ENCODE data around the gene HMGN1.
A peak's percentile ranks its signal among the peaks of the same experiment; 100 is the strongest.

HMGN1 gene

GRCh38 chr21:39334611-39335010 lies 14.3 kb downstream of the HMGN1 start:
- DNase-seq (ENCODE audit: low read depth in 4 of 4, low spot score in 1 of 4): no peak

DNA sequence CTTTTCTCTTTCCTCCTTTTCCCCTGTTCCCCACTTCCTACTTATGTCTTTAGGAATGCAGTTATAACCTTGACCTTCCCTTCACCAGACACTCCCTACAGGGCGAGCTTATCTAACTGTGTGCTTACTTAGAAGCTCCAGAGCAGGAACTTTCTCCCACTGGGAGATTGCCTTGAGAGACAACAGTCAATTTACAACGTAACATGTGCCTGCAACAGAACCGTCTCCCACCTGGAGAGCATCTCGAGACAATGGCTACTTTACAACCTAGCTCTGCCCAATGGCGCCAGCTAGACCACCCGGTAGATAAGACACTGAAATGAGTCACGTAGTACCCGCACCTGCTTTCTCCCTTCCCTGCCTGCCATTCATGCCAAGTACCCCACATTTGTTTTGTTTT lies 16.7 kb downstream of the HMGN1 start:
- DNase-seq (ENCODE audit: low read depth in 4 of 4, low spot score in 1 of 4): no peak

DNA sequence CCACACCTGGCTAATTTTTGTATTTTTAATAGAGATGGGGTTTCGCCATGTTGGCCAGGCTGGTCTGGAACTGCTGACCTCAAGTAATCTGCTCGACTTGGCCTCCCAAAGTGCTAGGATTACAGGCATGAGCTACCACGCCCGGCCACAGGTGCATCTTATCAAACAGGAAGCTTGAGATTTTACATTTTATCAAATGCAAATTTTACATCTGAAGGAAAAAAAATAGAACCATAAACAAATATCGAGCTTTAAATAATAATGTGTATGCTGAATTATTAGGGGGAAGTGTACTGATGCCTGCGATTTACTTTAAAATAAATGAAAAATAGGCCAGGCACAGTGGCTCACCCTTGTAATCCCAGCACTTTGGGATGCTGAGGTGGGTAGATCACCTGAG lies 18.9 kb downstream of the HMGN1 start:
- DNase-seq (ENCODE audit: low read depth in 4 of 4, low spot score in 1 of 4): no peak

DNA sequence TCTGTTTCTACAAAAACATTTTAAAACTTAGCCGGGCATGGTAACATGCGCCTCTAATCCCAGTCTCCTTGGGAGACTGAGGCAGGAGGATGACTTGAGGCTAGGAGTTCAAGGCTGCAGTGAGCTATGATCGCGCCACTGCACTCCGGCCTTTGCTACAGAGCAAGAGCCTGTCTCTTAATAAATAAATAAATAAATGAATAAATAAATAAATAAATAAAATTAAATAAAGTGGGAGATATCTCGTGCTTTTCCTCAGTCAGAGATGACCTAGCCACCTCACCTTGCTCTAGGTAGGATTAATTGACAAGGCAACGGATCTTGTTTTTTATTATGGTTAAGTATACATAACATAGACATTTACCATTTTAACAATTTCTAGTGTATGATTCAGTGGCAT lies 21.2 kb downstream of the HMGN1 start:
- DNase-seq (ENCODE audit: low read depth in 4 of 4, low spot score in 1 of 4): no peak

- no peak for DNase-seq (ENCODE audit: low read depth in 4 of 4, low spot score in 1 of 4)
These were observed 22.1 kb downstream of the HMGN1 start for GRCh38 chr21:39326607-39327307.

- no peak for DNase-seq (ENCODE audit: low read depth in 4 of 4, low spot score in 1 of 4)
These were observed 23.4 kb downstream of the HMGN1 start for GRCh38 chr21:39325458-39325857.

GRCh38 chr21:39321424-39321823 lies 27.5 kb downstream of the HMGN1 start:
- no peak for DNase-seq (ENCODE audit: low read depth in 4 of 4, low spot score in 1 of 4)

DNA sequence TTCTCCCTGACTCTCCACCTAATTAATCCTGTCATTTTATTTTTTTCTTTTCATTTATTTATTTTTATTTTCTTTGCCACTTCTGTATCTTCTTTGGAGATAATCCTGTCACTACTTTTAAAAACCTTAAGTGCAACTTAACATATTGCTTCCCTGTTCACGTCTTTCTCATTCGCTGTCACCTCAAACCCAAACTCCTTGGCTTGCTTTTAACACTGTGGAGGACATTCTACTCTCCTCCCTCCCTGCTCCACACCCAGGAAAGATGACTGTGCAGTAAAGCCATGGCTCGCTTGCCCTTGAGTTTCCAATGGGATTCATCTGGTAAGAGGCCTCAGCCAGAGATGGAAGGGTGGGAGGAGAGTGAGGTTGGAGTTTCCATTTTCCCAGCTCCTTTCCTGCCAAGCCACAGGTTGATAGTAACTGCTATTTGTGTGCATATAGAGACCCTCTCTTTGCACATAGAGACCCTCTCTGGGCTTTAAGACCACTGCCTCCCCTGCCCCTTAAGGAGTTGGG lies 29.0 kb downstream of the HMGN1 start:
- DNase-seq (ENCODE audit: low read depth in 4 of 4, low spot score in 1 of 4): no peak

DNA sequence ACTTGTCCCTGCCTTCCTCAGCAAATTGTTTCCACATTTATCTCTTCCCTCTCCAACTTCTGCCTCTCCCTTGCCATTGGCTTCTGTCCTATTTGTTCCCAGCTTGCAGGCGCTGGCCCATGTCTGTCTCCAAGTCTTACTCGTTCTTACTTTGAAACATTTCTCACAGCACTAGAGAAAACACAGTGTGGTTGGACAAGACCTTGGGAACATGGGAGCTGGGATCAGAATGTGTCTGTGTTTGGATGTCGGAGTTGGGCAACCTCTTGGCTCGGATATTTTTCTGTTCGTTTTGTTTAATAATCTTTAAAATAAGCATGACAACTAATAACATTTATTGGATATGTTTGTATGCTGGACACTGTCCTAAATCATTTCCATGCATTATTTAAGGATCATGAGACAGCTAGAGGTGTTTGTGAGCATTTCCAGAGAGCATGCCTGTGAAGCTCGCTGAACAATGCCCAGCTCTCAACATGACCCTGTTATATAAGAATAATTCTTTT lies 29.6 kb downstream of the HMGN1 start:
- DNase-seq (ENCODE audit: low read depth in 4 of 4, low spot score in 1 of 4): no peak

DNA sequence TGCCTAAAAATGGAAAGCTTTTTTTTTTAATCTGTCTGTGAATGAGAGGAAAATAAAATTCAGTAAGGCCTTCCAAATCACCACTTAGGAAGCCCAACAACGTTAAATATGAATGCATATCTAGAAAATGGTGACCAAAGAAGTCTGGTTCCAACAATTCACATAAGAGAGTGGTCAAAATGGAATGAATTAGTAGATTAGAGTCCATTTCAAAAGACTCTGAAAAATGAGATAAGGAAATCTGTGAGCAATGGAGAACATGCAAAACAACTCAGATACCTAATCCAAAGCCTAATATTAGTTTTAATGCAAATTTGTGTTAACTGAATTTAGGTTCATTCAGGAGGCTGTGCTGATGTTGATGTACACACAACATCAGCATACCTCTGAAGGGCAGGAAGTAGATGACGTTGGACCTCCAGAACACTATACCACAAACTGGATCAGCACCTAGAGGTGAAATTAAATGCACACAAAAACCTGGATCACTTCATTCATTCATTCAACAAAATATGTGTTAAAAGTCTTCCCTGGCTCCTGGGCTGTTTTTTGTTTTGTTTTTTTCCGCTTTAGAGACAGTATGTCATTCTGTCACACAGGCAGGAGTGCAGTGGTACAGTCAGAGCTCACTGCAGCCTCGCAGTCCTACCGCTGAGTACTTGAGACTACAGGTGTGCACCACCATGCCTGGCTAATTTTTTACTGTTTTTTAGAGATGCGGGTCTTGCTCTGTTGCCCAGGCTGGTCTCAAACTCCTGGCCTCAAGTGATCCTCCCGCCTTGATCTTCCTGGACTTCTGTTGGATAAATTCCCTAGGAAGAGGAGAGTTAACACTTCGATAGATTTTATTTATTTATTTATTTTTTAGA lies 30.6 kb downstream of the HMGN1 start:
- DNase-seq (ENCODE audit: low read depth in 4 of 4, low spot score in 1 of 4): no peak

DNA sequence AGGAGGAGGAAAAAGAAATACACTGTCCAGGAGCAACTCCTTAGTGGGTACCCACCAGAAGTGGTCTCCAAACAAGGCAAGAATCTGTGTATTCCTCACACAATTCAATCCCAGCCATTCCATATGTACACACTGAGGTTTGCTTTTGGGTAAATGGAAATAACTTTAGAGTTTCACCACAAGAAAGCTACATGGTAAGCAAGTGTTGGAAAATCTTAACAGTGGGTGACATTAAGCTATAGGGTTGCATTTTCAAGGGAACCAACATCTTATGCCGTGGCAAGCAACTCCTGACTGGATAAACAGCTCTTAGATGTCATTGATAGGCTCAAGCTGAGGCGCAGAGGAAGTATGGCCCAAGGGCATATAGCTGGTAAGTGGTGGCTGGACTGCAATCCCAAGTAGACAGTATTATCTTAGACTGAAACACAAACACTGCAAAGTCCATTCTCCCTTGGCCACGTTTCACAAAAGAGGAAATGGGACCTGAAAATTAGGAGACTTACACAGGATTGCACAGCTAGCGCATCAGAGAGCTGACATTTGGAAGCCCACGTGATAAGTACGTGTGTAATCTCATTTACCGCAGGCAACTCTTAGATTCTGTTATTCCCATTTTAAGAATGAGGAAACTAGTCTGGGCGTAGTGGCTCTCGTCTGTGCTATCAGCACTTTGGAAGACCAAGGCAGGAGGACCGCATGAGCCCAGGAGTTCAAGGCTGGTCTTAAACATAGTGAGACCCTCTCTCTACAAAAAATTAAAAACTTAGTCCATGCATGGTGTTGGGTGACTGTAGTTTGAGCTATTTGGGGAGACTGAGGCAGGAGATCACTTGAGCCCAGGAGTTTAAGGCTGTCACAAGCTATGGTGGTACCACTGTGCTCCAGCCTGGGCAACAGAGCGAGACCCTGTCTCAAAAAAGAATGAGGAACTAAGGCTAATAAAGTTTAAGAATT lies 31.5 kb downstream of the HMGN1 start:
- DNase-seq (ENCODE audit: low read depth in 4 of 4, low spot score in 1 of 4): no peak

DNA sequence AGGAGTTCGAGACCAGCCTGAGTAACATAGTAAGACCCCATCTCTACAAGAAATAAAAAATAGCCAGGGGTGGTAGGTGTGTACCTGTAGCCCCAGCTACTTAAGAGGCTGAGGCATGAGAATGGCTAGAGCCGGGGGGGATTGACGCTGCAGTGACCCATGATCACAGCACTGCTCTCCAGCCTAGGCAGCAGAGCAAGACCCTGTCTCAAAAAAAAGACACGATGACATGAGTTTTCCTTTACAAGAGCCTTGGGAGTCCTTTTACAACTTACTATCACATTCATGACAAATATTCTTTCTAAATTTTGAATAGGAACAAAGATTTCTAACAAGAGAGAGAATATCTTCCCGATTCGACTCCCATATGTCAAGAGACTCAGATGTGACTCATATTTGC lies 32.2 kb downstream of the HMGN1 start:
- no peak for DNase-seq (ENCODE audit: low read depth in 4 of 4, low spot score in 1 of 4)

GRCh38 chr21:39315603-39316445 lies 33.1 kb downstream of the HMGN1 start:
- no peak for DNase-seq (ENCODE audit: low read depth in 4 of 4, low spot score in 1 of 4)

DNA sequence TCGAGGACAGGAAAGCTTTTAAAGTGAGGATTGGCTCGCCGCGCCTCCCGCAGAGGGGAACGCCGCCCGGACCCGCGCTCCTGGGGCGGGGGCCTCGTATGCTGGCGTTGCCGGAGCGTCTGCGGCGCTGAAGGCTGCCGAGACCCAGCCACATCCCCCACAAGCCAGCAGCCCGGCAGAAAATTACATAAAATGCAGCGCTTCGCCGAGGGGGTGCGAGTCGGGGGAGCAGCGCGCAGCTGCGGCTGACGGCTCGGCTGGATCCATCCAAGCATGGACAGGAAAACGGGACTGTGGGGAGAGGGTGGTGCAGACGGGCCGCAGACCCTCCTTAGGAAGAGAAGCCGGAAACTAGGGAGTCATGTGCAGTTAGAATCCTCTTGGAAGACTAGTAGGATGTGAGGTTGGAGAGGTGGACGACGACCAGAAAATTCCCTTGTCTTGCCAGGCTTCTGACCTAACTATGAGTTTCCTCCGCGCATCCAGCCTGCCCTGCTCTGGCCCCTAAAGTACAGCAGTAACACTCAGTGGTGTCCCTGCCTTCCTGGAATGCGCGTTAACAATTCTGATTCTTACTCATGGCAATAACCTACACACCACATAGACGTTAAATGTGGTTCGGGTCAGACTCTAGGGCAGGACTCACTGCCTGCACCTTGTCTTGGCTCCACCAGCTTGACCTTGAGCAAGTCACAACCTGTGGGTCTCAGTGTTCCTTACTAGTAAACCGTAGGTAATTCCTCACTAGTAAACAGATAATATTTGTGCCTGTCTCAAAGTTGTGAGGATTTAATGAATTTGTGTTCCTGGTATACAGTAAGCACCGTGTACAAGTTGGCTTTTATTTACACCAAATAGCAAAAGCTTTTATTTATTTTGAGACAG lies 34.5 kb downstream of the HMGN1 start:
- DNase-seq (ENCODE audit: low read depth in 4 of 4, low spot score in 1 of 4): peak in 3 of 4 experiments; percentile 7 to 23 (median 11)

- peak; percentile 52 to 67 (median 62) for DNase-seq (ENCODE audit: low read depth in 4 of 4, low spot score in 1 of 4)
These were observed 35.2 kb downstream of the HMGN1 start, which contains the start of gene BRWD1 for GRCh38 chr21:39313571-39314142. Gene BRWD1, minus strand, starts transcription at chr21:39313632. Its CDS starts 141 bp downstream, at chr21:39313491.

GRCh38 chr21:39313042-39313570 lies 35.8 kb downstream of the HMGN1 start:
- peak in 1 of 4 experiments; percentile 4 for DNase-seq (ENCODE audit: low read depth in 4 of 4, low spot score in 1 of 4)

DNA sequence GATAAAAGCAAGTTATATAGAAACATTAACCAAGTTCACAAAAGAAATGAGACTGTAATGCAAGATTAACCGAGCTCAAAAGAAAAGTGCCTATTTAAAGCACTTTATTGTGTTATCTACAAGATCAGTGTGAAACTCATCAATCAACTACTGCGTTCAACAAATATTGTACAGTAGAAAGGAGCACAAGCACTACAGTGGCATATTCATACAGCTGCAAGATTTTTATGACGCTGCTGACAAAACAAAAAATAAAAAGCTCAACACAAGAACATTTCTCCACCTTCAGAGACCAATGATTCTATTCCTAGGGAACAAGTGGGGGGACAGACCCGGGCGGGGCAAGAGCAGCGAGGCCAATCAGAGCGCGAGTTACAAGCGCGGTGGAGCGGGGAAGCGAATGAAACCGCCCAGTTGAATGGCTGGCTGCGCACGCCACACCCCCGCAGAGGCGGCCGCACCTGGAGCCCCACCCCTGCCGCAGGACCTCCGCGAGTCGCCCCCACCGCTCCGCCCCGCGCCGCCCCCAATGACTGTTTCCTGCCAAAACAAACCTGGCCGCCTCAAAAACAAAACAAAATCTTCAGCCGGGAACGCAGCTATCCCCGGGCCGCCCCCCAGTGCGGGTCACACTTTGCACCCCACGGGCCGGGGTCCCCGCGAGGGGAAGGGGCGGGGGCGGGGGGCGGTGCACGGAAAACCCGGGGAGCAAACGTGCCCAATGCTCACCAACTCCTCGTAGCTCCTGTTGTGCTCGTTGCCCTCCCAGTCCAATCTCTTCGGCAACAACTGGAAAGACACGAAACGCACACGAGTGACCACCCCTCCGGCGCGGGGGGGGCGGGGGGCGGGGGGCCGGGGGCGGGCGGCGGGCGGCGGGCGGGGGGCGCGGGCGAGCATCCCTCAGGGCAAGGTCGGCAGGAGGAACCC lies 36.5 kb downstream of the HMGN1 start:
- peak; percentile 86 to 95 (median 90) for DNase-seq (ENCODE audit: low read depth in 4 of 4, low spot score in 1 of 4)
